ENCODE measurements around the gene EIPR1.

Gene EIPR1

GRCh38 chr2:3282056-3282998, 95.3 kb downstream of the EIPR1 start:
- 0 out of 2 replicates have a peak, but pooled peaks have one; percentile 13 for TF ChIP-seq ZNF8 (CRISPR knock-in tag; IDR thresholded peaks at IDR 0.05)
- no peak for TF ChIP-seq ARNTL (CRISPR knock-in tag; IDR thresholded peaks at IDR 0.05; ENCODE audit: borderline replicate concordance, low read depth)
- TF ChIP-seq PATZ1 (CRISPR knock-in tag; IDR thresholded peaks at IDR 0.05; ENCODE audit: borderline replicate concordance) = no peak
- TF ChIP-seq CSDC2 (CRISPR knock-in tag; IDR thresholded peaks at IDR 0.05) = no peak
- TF ChIP-seq TOX (CRISPR knock-in tag; IDR thresholded peaks at IDR 0.05; ENCODE audit: borderline replicate concordance) = no peak
- TF ChIP-seq TCF4 (CRISPR knock-in tag; IDR thresholded peaks at IDR 0.05; ENCODE audit: borderline replicate concordance) = peak; percentile 59; the same call in 1 of the 2 replicates
- no peak for TF ChIP-seq ZC3H10 (CRISPR knock-in tag; IDR thresholded peaks at IDR 0.05)
- TF ChIP-seq TSHZ2 (CRISPR knock-in tag; IDR thresholded peaks at IDR 0.05) = peak; percentile 64; the same call in 1 of the 2 replicates
- no peak for TF ChIP-seq BACH2 (CRISPR knock-in tag; IDR thresholded peaks at IDR 0.05; ENCODE audit: borderline replicate concordance)
- peak; percentile 31; the same call in 1 of the 2 replicates for TF ChIP-seq ZNF70 (CRISPR knock-in tag; IDR thresholded peaks at IDR 0.05)
- no peak for TF ChIP-seq ISL1 (CRISPR knock-in tag; IDR thresholded peaks at IDR 0.05)
- peak; percentile 62; the same call in 1 of the 2 replicates for TF ChIP-seq ZFP3 (CRISPR knock-in tag; IDR thresholded peaks at IDR 0.05)
- TF ChIP-seq OSR1 (CRISPR knock-in tag; IDR thresholded peaks at IDR 0.05) = no peak
- no peak for TF ChIP-seq ZFP30 (CRISPR knock-in tag; IDR thresholded peaks at IDR 0.05)
- peak; percentile 61; the same call in 1 of the 2 replicates for TF ChIP-seq SNAI2 (CRISPR knock-in tag; IDR thresholded peaks at IDR 0.05)
- no peak for TF ChIP-seq RARB (CRISPR knock-in tag; IDR thresholded peaks at IDR 0.05)
- TF ChIP-seq CREB5 (CRISPR knock-in tag; IDR thresholded peaks at IDR 0.05; ENCODE audit: low read depth) = no peak
- no peak for TF ChIP-seq CSRNP3 (CRISPR knock-in tag; IDR thresholded peaks at IDR 0.05)
- no peak for TF ChIP-seq PPARA (CRISPR knock-in tag; IDR thresholded peaks at IDR 0.05; ENCODE audit: borderline replicate concordance)
- no peak for TF ChIP-seq ZNF565 (CRISPR knock-in tag; conservative IDR thresholded peaks at IDR 0.05; ENCODE audit: low read depth)
- TF ChIP-seq GLIS3 (CRISPR knock-in tag; IDR thresholded peaks at IDR 0.05) = no peak
- no peak for TF ChIP-seq POU6F1 (CRISPR knock-in tag; IDR thresholded peaks at IDR 0.05; ENCODE audit: borderline replicate concordance, low read depth)
- TF ChIP-seq ESRRG (CRISPR knock-in tag; IDR thresholded peaks at IDR 0.05) = no peak
- peak; percentile 96 for ATAC-seq
